Activated naive CD4-positive, alpha-beta T cell treated with anti-CD3 and anti-CD28 coated beads for 36 hours (primary cell): Measurements from ENCODE around the gene ERBB4. TPM values are rescaled to one million over a fixed set of nuclear protein-coding genes. Genes with fewer than 3 reads are reported as not detected.

Experiments used
- CTCF ChIA-PET: fragments of 350-600 bp; sonication (Branson Sonifier 250); formaldehyde crosslinking; loops from one replicate; lab custom pipeline; 2021; ENCODE audit warnings: antibody characterized with exemption; lab: Charles Lee
- DNase-seq: peaks from one replicate; pipeline ENCODE4 v3.0.0-alpha.2; 2020
- H3K27ac Mint-ChIP-seq: one replicate; pipeline ENCODE4 v1.8.0; 2021; ENCODE audit warnings: mild to moderate bottlenecking, mixed read lengths
- H3K27me3 Mint-ChIP-seq: one replicate; pipeline ENCODE4 v1.8.0; 2021; ENCODE audit warnings: low read depth, mixed read lengths
- H3K36me3 Mint-ChIP-seq: one replicate; pipeline ENCODE4 v1.8.0; 2021; ENCODE audit warnings: low read depth, mixed read lengths
- H3K4me1 Mint-ChIP-seq: one replicate; pipeline ENCODE4 v1.8.0; 2021; ENCODE audit warnings: low read depth, mixed read lengths
- H3K4me3 Mint-ChIP-seq: one replicate; pipeline ENCODE4 v1.8.0; 2021; ENCODE audit warnings: mild to moderate bottlenecking, moderate library complexity, mixed read lengths
- H3K9me3 Mint-ChIP-seq: one replicate; pipeline ENCODE4 v1.8.0; 2021; ENCODE audit warnings: mixed read lengths
- intact Hi-C: fragments of 100-400 bp; cut with micrococcal nuclease; formaldehyde crosslinking; loops from one replicate; pipeline ENCODE4 v1.15.1; 2023
- total RNA-seq, 2 experiments: library from RNA; stranded (reverse); gene quantifications; one replicate each; pipeline ENCODE4 v1.2.3, GENCODE V29; 2021

ERBB4 gene
- total RNA-seq, 2 experiments from 2014 or later = not detected

DNA sequence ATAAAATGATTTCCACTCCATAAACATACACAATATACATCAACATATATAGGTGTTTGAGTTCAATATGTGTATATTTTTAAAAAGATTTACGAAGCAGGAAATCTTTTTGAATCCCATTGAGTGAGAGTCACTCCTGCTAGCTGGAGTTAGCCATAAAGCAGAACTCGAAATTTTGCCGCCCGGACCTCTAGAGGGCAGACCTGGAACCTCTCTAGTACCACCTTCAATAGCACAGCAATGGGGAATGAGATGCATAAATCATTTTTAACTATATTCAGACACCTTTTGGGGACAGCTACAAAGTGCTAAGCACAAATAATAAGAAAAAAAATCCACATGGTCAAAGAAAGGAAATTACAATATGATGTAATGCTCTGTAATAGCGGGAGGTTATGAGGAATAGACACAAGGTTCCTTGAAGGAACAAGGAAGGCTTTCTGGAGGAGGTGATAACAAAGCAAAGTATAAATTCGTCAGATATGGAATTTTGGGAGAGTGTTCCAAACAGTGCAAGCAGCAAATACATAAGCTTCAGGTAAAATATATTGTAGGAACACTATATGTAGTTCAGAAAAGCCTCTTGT is 533.4 kb downstream of the ERBB4 start:
- intact Hi-C loops = no loop called here
- no peaks in the 10 kb centered on the region for H3K36me3 Mint-ChIP-seq
- no peaks in the 10 kb centered on the region for H3K9me3 Mint-ChIP-seq
- no peaks in the 10 kb centered on the region for H3K27me3 Mint-ChIP-seq
- H3K4me1 Mint-ChIP-seq = no peaks in the 10 kb centered on the region
- CTCF ChIA-PET = interaction anchor here (0.6 kb wide), 2 partner anchors 280 to 1754 kb away, joined by 3 to 4 read pairs; no protein-coding TSS in a partner anchor
- peak; percentile 6 for DNase-seq
- H3K4me3 Mint-ChIP-seq = no peak overlapping the region
- no peak overlapping the region for H3K27ac Mint-ChIP-seq

GRCh38 chr2:212001325-212001724 is 537.3 kb downstream of the ERBB4 start:
- no peaks in the 10 kb centered on the region for H3K4me1 Mint-ChIP-seq
- no peaks in the 10 kb centered on the region for H3K36me3 Mint-ChIP-seq
- H3K4me3 Mint-ChIP-seq = no peak overlapping the region
- CTCF ChIA-PET = no interaction called here
- no peaks in the 10 kb centered on the region for H3K27me3 Mint-ChIP-seq
- DNase-seq = no peak
- H3K27ac Mint-ChIP-seq = no peak overlapping the region
- intact Hi-C loops = no loop called here
- H3K9me3 Mint-ChIP-seq = no peaks in the 10 kb centered on the region

GRCh38 chr2:211996857-211997256 is 541.7 kb downstream of the ERBB4 start:
- no peak overlapping the region for H3K4me3 Mint-ChIP-seq
- H3K9me3 Mint-ChIP-seq = peaks cover 5% of the 10 kb centered on the region
- H3K4me1 Mint-ChIP-seq = no peaks in the 10 kb centered on the region
- CTCF ChIA-PET = no interaction called here
- intact Hi-C loops = no loop called here
- DNase-seq = no peak
- H3K27me3 Mint-ChIP-seq = no peaks in the 10 kb centered on the region
- no peaks in the 10 kb centered on the region for H3K36me3 Mint-ChIP-seq
- H3K27ac Mint-ChIP-seq = no peak overlapping the region

GRCh38 chr2:211994806-211995205 is 543.8 kb downstream of the ERBB4 start:
- Mint-ChIP-seq H3K27ac (no peak overlapping the region), H3K4me1 (no peaks in the 10 kb centered on the region), H3K36me3 (no peaks in the 10 kb centered on the region), H3K27me3 (no peaks in the 10 kb centered on the region), H3K4me3 (no peak overlapping the region), H3K9me3 (peaks cover 5% of the 10 kb centered on the region)
- intact Hi-C loops = no loop called here
- CTCF ChIA-PET = no interaction called here
- no peak for DNase-seq

GRCh38 chr2:211990335-211990734 is 548.3 kb downstream of the ERBB4 start:
- intact Hi-C loops = no loop called here
- H3K4me3 Mint-ChIP-seq = no peak overlapping the region
- DNase-seq = no peak
- H3K27me3 Mint-ChIP-seq = no peaks in the 10 kb centered on the region
- H3K27ac Mint-ChIP-seq = no peak overlapping the region
- no peaks in the 10 kb centered on the region for H3K36me3 Mint-ChIP-seq
- CTCF ChIA-PET = no interaction called here
- H3K9me3 Mint-ChIP-seq = peaks cover 5% of the 10 kb centered on the region
- no peaks in the 10 kb centered on the region for H3K4me1 Mint-ChIP-seq

GRCh38 chr2:211986313-211986712 is 552.3 kb downstream of the ERBB4 start:
- no peak for DNase-seq
- Mint-ChIP-seq H3K4me1 (no peaks in the 10 kb centered on the region), H3K36me3 (no peaks in the 10 kb centered on the region), H3K9me3 (no peaks in the 10 kb centered on the region), H3K4me3 (no peak overlapping the region), H3K27me3 (no peaks in the 10 kb centered on the region), H3K27ac (no peak overlapping the region)
- intact Hi-C loops = no loop called here
- CTCF ChIA-PET = no interaction called here

GRCh38 chr2:211985393-211985792 is 553.2 kb downstream of the ERBB4 start:
- H3K27ac Mint-ChIP-seq = no peak overlapping the region
- H3K36me3 Mint-ChIP-seq = no peaks in the 10 kb centered on the region
- no peak for DNase-seq
- intact Hi-C loops = no loop called here
- no peaks in the 10 kb centered on the region for H3K9me3 Mint-ChIP-seq
- H3K27me3 Mint-ChIP-seq = no peaks in the 10 kb centered on the region
- no peaks in the 10 kb centered on the region for H3K4me1 Mint-ChIP-seq
- CTCF ChIA-PET = no interaction called here
- H3K4me3 Mint-ChIP-seq = no peak overlapping the region

- H3K36me3 Mint-ChIP-seq = no peaks in the 10 kb centered on the region
- no peaks in the 10 kb centered on the region for H3K9me3 Mint-ChIP-seq
- no peak for DNase-seq
- no peaks in the 10 kb centered on the region for H3K4me1 Mint-ChIP-seq
- no peaks in the 10 kb centered on the region for H3K27me3 Mint-ChIP-seq
- no peak overlapping the region for H3K27ac Mint-ChIP-seq
- H3K4me3 Mint-ChIP-seq = no peak overlapping the region
- intact Hi-C loops = no loop called here
- CTCF ChIA-PET = no interaction called here
Observed at GRCh38 chr2:211982162-211982561, 556.4 kb downstream of the ERBB4 start.

DNA sequence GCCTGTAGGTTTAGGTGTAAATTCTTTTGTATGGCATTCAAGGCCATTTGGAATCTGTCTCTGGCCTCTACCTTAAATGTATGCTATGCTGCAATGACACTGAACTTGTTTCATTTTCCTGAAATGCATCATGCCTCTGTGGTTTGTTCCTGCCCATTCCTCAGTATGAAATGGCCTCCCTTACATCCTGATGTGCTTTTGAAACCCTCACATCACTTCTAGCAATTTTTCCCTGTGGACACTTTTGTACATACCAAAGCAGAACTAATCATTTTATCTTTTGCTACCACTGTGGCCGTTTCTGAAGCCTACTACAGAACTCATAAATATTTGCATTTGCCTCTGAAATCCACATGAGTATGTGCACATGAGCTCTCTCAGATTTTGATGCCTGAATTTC is 557.2 kb downstream of the ERBB4 start:
- no peak overlapping the region for H3K27ac Mint-ChIP-seq
- CTCF ChIA-PET = no interaction called here
- no peaks in the 10 kb centered on the region for H3K36me3 Mint-ChIP-seq
- DNase-seq = no peak
- H3K4me3 Mint-ChIP-seq = no peak overlapping the region
- intact Hi-C loops = no loop called here
- no peaks in the 10 kb centered on the region for H3K4me1 Mint-ChIP-seq
- H3K9me3 Mint-ChIP-seq = no peaks in the 10 kb centered on the region
- H3K27me3 Mint-ChIP-seq = no peaks in the 10 kb centered on the region

DNA sequence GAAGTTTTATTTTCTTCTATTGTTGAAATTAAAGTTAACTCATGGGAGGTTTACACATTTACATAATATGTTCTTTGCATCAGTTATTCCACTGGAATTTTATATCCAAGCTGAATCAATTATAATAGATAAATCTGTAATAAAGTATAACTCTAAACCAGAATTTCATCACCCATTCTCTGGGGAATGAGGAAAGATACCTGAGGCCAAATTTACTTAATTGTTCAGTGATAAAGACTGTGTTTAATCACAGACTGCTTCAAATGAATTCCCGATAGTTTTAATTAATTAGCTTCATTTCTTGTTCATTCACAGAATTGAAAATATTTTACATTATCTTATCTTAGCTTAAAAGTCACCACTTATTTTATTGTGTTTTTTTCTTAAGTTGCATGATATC is 562.5 kb downstream of the ERBB4 start:
- intact Hi-C loops = no loop called here
- Mint-ChIP-seq H3K36me3 (no peaks in the 10 kb centered on the region), H3K27me3 (no peaks in the 10 kb centered on the region), H3K4me1 (no peaks in the 10 kb centered on the region), H3K4me3 (no peak overlapping the region), H3K9me3 (peaks cover 2% of the 10 kb centered on the region), H3K27ac (no peak overlapping the region)
- DNase-seq = no peak
- CTCF ChIA-PET = no interaction called here

DNA sequence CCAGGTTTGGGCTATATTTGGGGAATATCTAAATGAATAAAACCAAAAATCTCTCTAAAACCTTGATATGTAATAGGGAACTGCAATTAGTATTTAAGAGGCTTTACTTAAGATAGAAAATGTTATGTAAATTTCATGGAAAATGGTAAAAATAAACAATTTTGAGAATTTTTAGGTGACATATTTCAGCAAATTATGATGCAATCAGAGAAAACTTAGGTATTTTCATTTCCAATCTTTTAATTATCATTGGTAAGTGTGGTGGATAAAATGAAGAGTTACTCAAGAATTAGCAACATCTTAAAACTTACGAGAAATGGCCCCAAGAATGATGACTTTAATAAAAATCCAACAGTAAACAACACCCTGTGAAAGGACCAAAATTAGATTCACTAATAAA is 571.4 kb downstream of the ERBB4 start:
- Mint-ChIP-seq H3K36me3 (no peaks in the 10 kb centered on the region), H3K4me3 (no peak overlapping the region), H3K27me3 (no peaks in the 10 kb centered on the region), H3K9me3 (peaks cover 7% of the 10 kb centered on the region), H3K4me1 (no peaks in the 10 kb centered on the region), H3K27ac (no peak overlapping the region)
- DNase-seq = no peak
- CTCF ChIA-PET = no interaction called here
- intact Hi-C loops = no loop called here

- H3K9me3 Mint-ChIP-seq = peaks cover 3% of the 10 kb centered on the region
- no peak overlapping the region for H3K4me3 Mint-ChIP-seq
- intact Hi-C loops = no loop called here
- no peaks in the 10 kb centered on the region for H3K4me1 Mint-ChIP-seq
- no peaks in the 10 kb centered on the region for H3K36me3 Mint-ChIP-seq
- H3K27me3 Mint-ChIP-seq = no peaks in the 10 kb centered on the region
- no peak for DNase-seq
- no peak overlapping the region for H3K27ac Mint-ChIP-seq
- CTCF ChIA-PET = no interaction called here
Observed at GRCh38 chr2:211963969-211964368, 574.6 kb downstream of the ERBB4 start.

DNA sequence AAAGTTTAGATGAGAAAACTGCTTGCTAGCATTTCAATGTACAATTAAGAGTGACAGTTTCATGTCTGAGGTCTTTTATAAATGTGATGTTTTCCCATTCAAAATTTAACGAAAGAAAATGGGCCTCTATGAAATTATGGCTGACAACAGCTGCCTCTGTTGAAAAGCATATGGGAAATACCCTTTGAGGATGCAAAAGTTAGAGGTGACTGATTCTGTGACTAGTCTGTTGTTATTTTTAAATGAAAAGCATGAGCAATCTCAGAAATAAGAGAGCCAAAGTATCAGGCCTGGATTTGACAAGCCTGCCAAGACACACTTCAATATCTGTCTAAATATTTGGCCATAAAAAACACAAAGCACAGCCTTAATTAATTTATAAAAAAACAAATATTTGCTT is 580.8 kb downstream of the ERBB4 start:
- Mint-ChIP-seq H3K4me3 (no peak overlapping the region), H3K27me3 (no peaks in the 10 kb centered on the region), H3K27ac (no peak overlapping the region), H3K36me3 (no peaks in the 10 kb centered on the region), H3K4me1 (no peaks in the 10 kb centered on the region), H3K9me3 (peaks cover 4% of the 10 kb centered on the region)
- DNase-seq = no peak
- intact Hi-C loops = no loop called here
- CTCF ChIA-PET = no interaction called here
